Embryonic facial prominence (tissue), 1 donor: Measurements from ENCODE around the gene KCNK3.

ENCODE experiments used
- DNase-seq: peaks from one replicate; pipeline ENCODE4 v3.0.0-alpha.2; 2016; ENCODE audit errors: extremely low spot score

KCNK3 gene

GRCh38 chr2:26691161-26691560 is 1.4 kb upstream of the KCNK3 start:
- DNase-seq = no peak

- DNase-seq = no peak
Observed at GRCh38 chr2:26691881-26692278, 642 bp upstream of the KCNK3 start.

DNA sequence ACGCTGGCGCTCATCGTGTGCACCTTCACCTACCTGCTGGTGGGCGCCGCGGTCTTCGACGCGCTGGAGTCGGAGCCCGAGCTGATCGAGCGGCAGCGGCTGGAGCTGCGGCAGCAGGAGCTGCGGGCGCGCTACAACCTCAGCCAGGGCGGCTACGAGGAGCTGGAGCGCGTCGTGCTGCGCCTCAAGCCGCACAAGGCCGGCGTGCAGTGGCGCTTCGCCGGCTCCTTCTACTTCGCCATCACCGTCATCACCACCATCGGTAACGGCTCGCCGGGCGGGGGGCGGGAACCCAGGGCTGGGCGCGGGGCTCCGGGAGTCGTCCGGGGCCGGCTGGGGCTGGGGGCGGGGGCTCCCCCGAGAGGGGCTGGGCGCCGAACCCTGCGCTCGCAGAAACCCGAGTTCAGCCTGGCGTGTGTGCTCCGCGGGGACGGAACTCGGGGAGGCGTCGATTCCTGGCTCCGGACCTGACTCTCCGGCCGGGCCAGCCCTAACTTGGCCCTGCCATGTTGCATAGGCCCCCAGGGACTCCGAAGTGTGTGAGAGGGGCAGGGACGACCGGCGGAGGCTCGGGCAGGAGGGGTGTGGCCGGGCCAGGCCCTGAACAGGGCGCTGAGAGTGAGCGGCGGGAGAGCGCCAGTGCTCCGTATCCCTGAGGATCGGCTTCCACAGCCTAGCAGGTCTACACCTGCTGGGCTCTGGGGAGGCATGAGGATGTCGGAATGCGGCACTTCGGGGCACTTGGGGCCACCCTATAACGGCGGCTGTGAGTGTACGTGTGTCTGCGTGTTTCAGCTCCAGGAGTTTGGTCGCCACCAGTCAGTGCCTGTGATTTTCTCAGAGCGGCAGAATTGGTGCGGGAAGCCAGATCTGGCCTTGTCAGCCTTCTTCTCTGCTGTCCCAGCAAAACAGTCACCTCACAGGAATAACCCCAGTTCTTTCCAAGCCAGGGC is 651 bp downstream of the KCNK3 start:
- DNase-seq = no peak

GRCh38 chr2:26694001-26694400 is 1.5 kb downstream of the KCNK3 start:
- no peak for DNase-seq

DNA sequence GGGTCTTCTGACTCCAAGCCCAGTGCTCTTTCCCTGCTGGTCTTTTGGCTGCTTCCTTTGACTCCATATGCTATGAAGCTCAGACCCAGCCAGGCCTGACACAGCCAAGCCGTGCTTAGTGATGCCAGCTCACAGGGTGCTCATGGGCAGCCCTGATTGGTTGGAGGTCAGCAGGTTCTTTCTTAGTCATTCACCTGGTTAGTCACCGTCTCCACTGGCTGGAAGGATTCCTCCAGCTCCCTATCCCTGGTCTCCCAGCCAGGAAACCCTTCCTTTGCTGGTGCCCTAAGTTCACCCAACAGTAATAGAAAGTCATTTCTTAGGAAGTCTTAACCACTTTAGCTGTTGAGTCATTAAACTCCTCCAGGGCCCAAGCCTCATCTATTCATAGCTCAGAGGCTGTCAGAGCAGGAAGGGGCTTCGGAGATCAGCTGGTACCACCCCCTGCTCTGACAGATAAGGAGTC is 3.9 kb downstream of the KCNK3 start:
- no peak for DNase-seq

- no peak for DNase-seq
Observed at GRCh38 chr2:26697425-26697824, 4.9 kb downstream of the KCNK3 start.

DNA sequence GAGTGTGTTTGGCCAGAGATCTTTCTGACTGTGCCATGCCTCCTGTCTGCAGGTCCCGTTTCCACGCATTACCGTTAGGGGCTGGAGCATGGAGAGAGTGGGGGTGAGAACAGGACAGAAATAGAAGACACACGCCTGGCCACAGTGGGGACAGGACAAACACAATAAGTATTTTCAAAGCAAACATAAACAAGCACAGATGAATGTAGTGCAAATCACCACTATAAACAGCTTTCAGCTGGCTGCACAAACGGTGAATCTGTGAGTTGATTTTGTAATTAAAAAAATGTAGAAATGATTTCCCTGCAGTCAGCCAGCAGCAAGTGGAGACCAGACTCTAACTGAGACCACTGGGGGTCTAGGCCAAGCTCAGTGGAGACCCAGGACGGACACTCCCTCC is 6.8 kb downstream of the KCNK3 start:
- no peak for DNase-seq

DNA sequence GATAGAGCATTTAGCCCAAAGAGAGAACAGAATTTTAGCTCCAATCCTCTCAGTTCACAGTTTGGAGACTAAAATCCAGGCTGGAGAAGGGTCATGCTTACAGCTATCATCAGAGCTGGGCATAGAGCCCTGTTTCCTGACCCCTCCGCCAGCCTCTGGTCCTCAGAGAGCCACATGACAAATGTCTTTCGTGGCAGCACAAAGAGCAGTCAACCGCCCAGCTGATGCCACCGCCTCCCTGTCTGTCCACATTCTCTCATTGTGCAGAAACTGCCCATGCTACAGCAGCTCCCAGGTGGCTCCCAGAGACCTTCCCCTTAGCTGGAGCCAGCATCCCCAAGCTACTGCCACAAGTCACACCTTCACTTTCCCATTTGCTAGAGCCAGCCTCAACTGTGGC is 7.6 kb downstream of the KCNK3 start:
- no peak for DNase-seq

DNA sequence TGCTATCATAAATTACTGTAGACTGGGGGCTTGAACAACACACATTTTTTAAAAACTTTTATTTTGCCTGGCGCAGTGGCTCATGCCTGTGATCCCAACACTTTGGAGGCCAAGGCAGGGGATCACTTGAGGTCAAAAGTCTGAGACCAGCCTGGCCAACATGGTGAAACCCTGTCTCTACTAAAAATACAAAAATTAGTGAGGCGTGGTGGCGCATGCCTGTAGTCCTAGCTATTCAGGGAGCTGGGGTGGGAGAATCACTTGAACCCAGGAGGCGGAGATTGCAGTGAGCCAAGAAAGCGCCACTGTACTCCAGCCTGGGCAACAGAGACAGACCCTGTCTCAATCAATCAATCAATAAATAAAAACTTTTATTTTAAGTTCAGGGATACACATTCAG is 9.1 kb downstream of the KCNK3 start:
- DNase-seq = no peak

DNA sequence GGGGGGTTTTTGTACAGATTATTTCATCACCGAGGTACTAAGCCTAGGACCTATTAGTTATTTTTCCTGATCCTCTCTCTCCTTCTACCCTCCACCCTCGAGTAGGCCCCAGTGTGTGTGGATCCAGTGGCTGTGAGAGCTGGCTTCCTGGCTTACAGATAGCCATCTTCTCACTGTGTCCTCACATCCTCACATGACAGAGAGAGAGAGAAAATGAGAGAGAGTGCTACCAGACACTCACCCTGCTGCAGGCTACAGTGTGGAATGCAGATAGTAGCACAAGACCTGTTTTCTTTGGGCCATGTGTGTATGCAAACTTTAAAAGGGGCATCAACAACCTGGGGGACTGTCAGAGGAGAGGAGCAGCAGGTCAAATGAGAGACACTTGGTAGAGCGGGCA is 9.5 kb downstream of the KCNK3 start:
- DNase-seq = no peak

GRCh38 chr2:26704441-26704977 is 12.0 kb downstream of the KCNK3 start:
- no peak for DNase-seq

DNA sequence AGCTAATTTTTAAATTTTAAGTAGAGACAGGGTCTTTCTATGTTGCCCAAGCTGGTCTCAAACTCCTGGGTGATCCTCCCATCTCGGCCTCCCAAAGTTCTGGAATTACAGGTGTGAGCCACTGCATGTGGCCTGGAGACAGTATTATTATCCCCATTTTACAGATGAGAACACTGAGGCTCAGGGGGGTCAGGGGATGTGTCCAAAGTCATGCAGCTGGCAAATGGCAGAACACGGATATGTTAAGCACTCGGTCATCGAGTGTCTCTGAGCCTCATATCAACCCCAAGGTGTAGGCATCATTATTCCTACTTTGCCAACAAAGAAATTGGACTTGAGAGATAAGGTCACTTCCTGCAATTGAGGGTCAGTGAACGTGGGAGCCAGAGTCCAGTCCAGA is 12.6 kb downstream of the KCNK3 start:
- DNase-seq = no peak

DNA sequence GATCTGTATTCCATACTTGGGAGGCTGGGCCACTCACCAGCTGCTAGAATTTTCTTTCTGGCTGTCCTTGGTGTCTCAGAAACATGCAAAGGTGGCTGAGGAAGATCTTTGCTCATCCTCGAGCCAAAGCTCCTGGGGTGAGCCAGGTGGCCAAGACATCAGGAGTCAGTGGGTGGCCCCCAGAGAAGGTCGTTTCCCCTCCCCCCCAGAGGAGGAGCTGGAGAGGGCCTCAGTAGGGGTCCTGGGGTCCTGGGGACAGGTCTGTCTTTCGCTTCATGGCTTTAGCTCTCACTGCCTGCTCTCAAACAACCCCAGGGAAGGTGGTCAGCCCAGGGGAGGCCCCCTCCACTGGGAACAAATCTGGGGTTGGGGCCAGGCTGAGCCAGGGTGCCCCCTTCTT is 13.6 kb downstream of the KCNK3 start:
- DNase-seq = no peak

DNA sequence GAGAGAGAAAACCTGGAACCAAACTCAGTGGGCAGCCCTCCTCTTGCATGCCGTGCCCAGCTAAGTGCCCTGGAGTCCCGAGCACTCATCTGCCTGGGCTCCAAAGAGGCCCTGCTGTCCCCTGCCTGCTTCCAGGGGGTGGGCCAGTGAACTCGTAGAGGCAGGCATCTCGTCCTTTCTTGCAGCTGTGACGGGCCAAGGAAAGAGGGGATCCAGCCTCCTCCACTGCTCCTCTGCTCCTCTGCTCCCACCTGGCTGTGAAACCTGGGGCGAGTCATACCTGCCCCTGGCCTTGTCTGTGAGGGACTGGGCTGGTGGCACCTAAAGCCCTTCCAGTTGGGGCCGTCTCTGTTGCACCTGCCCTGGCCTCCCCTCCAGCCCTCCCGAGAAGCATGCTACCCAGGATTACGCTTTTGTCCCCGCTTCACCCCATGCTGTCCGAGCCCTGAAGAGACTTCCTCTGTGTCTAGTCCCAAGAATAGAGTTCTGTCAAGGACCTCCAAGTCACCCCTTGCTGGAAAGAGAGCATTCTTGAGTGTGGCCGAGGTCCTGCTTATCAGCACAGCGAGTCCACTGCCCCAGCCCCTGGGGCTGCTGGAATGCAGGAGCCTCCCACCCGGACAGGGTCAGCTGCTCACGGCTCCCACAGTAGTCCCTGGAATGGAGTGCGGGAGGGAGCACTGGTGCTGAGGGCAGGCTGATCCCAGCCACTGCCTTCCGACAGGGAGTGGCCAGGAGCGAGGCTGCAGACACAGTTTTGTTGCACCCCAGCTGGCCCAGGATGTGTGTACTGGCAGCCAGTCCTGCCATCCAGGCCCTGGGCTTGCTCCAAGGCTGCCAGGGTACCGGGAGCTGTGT is 14.3 kb downstream of the KCNK3 start:
- no peak for DNase-seq

DNA sequence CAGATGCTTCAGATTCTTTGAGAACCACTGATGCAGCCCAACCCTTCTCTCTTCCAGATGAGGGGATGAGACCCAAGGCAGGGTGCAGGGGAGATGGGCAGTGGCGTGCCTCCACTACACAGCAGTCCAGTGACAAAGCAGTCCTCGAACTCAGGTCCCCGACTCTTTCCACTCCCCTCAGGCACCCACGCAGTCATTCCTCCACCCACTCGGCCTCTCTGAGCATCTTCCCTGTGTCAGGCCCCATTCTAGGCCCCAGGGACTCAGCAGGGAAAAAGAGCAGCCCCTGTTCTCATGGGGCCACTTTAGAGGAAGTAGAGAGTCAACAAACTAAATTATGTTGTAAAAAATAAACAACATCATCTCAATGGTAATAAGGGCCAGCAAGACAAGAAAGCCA is 15.2 kb downstream of the KCNK3 start:
- DNase-seq = no peak

DNA sequence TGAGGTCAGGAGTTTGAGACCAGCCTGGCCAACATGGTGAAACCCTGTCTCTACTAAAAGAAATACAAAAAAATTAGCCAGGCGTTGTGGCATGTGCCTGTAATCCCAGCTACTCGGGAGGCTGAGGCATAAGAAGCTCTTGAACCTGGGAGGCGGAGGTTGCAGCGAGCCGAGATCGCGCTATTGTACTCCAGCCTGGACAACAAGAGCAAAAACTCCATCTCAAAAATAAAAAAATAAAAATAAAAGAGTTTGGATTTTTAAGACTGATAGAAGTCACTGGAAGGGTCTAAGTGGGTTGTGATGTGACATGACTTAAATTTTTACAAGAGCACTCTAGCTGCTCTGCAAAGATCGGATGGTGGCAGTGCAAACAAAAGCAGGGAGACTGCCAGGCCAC is 15.9 kb downstream of the KCNK3 start:
- DNase-seq = no peak

DNA sequence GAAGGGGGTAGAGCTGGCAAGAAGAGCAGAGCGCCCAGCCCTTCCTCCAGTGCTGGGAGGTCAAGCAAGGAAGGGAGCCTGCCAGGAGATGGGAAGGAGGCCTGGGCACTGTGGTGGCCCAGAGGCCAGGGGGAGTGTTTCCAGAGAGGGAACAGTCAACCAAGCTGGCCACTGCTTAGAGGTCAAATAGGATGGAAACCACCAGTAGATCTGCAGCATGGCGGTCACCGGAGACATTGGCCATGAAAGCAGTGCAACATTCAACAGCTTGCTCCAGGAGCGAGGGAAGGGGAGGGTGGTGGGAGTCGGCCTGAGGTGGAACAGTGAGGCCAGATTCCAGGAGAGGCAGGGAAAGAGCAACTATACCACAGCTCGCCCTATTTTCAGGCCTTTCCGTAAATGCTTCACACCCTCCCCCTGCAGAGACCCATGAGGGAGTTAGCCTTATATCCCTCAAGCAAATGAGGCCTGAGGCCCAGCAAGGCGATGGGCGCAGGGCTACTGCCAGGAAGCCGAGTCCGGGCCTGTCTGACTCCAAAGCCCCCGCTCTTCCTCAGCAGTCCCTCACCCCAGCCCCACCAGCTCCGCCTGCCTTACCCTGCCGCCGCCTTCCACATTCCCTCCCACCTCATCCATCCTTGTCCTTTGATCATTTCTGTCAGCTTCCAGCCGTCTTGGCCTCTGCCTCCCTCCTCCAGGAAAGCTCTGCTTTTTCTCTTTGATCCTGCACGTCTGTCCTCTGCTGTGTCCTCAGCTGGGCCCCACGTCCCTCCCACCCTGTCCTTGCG is 17.0 kb downstream of the KCNK3 start:
- DNase-seq = no peak

- DNase-seq = no peak
Observed at GRCh38 chr2:26710145-26710544, 17.6 kb downstream of the KCNK3 start.

- DNase-seq = no peak
Observed at GRCh38 chr2:26710743-26711456, 18.4 kb downstream of the KCNK3 start.

DNA sequence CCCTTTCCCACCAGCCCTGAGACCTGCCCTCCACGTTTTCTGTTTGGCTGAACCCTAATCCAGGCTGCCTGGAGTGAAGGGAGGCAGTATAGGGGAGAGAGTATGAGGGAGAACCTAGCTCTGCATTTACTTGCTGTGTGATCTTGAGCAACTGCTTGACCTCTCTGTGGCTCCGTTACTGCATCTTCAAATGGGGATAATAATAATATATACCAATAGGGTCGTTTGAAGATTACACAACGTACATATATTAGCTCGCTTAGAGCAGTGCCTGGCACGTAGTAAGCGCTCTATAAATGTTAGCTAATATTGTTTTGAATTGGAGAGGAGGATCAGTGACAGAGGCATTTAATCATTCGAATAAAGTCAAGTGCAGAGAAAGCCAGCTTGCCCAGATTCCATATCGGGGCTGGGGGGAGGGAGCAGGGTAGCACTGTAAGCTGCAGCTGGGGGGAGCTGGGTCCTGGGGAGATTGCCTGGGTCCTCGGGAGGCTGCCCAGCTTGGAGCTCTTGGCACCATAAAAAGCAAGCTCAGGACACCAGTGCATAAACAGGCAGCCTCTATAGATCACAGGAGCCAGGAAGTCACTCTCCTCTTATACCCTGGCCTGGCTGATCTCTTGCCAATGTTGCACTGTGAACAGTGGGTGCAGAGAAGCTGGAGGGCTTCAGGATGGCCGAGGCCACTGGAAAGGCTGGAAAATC is 19.1 kb downstream of the KCNK3 start:
- DNase-seq = no peak
